Left lung (tissue), 10 donors: ENCODE measurements around the gene MICAL3. TPM values are rescaled to one million over a fixed set of nuclear protein-coding genes. Genes with fewer than 3 reads are reported as not detected.

Experiments used
- ATAC-seq: fragments of 200-7000 bp; cut with Tn5 transposase; one replicate; pipeline ENCODE4 v1.9.1; 2020; ENCODE audit warnings: moderate library complexity
- DNase-seq, 4 donors: peaks; one replicate each; pipeline ENCODE4 v3.0.0-alpha.2; 2013 to 2020
- H3K27ac ChIP-seq, 2 donors: fragments of 200-600 bp; sonication (generic) in 1 of 2; one replicate each; pipeline versions ENCODE4 v1.5.0 to v1.8.0; 2020 to 2021
- H3K27me3 ChIP-seq, 2 donors: fragments of 200-600 bp; sonication (generic) in 1 of 2; one replicate each; pipeline versions ENCODE4 v1.5.0 to v1.8.0; 2020 to 2021
- H3K36me3 ChIP-seq, 2 donors: fragments of 200-600 bp; sonication (generic) in 1 of 2; one replicate each; pipeline versions ENCODE4 v1.5.0 to v1.8.0; 2020 to 2021
- H3K4me1 ChIP-seq, 2 donors: fragments of 200-600 bp; one replicate each; pipeline ENCODE4 v1.8.0; 2021
- H3K4me3 ChIP-seq, 2 donors: fragments of 200-600 bp; sonication (generic) in 1 of 2; one replicate each; pipeline versions ENCODE4 v1.5.0 to v1.8.0; 2020 to 2021; ENCODE audit warnings: mild to moderate bottlenecking in 1 of 2
- H3K9me3 ChIP-seq, 2 donors: fragments of 200-600 bp; sonication (generic) in 1 of 2; one replicate each; pipeline versions ENCODE4 v1.5.0 to v1.8.0; 2020 to 2021
- CTCF ChIP-seq, 2 donors: fragments of 200-600 bp; sonication (generic) in 1 of 2; IDR thresholded peaks; one replicate each; pipeline versions ENCODE4 v1.5.0 to v1.8.0; 2021; ENCODE audit warnings: antibody characterized with exemption in 2 of 2
- intact Hi-C, 2 donors: fragments of 100-400 bp; cut with DNase I; formaldehyde crosslinking; loops; one replicate each; pipeline versions ENCODE4 v1.11.2 to v1.14.2; 2022
- polyA plus RNA-seq, 6 donors: library from polyadenylated mRNA; unstranded; fragments of 120-200 nt; gene quantifications; one replicate each; pipeline ENCODE4 v1.2.1, GENCODE V29; 2013; ENCODE audit not compliant: insufficient read length in 6 of 6
- total RNA-seq, 2 donors: library from RNA; stranded (reverse); fragmentation: NEBNext Ultra II Directional; extraction: Animal tissue kit (Norgen Biotek cat#: 25700); gene quantifications; one replicate each; pipeline ENCODE4 v1.2.1, GENCODE V29; 2021
- donor health status: DM: no; HTN: yes; CAD: no.
- donor health status: DM: no; HTN: no; CAD: no.

Gene MICAL3
- total and polyA plus RNA-seq, 8 donors, result 24.9 to 64.8 (median 56.2) TPM

GRCh38 chr22:17838180-17838865, 186.0 kb downstream of the MICAL3 start:
- Histone ChIP-seq H3K4me1 (no peaks in the 10 kb centered on the region), H3K27ac (no peak overlapping the region), H3K4me3 (no peak overlapping the region), H3K9me3 (no peaks in the 10 kb centered on the region), H3K36me3 (peaks cover 0 to 13% of the 10 kb centered on the region in 2 donors), H3K27me3 (no peaks in the 10 kb centered on the region)
- ATAC-seq (no peak), DNase-seq (no peak)
- intact Hi-C loops, result no loop called here
- no peak for TF ChIP-seq CTCF (IDR thresholded peaks at IDR 0.05)

- no peak overlapping the region for H3K4me3 ChIP-seq
- H3K9me3 ChIP-seq, result no peaks in the 10 kb centered on the region
- TF ChIP-seq CTCF (IDR thresholded peaks at IDR 0.05), result no peak
- intact Hi-C loops, result no loop called here
- no peaks in the 10 kb centered on the region for H3K27me3 ChIP-seq
- peak in 1 of 4 donors; percentile 44 for DNase-seq
- H3K4me1 ChIP-seq, result no peaks in the 10 kb centered on the region
- H3K27ac ChIP-seq, result no peak overlapping the region
- H3K36me3 ChIP-seq, result peaks cover 0 to 13% of the 10 kb centered on the region in 2 donors
- peak; percentile 78 for ATAC-seq
These were observed 187.2 kb downstream of the MICAL3 start for GRCh38 chr22:17836992-17837742.

- DNase-seq, result no peak
- intact Hi-C loops, result no loop called here
- Histone ChIP-seq H3K27ac (no peak overlapping the region), H3K4me3 (no peak overlapping the region), H3K9me3 (no peaks in the 10 kb centered on the region), H3K36me3 (no peaks in the 10 kb centered on the region), H3K4me1 (no peaks in the 10 kb centered on the region), H3K27me3 (peaks cover 0 to 5% of the 10 kb centered on the region in 2 donors)
- no peak for ATAC-seq
- TF ChIP-seq CTCF (IDR thresholded peaks at IDR 0.05), result no peak
These were observed 189.1 kb downstream of the MICAL3 start for GRCh38 chr22:17835256-17835655.

GRCh38 chr22:17833489-17833888, 190.9 kb downstream of the MICAL3 start:
- H3K27ac ChIP-seq, result no peak overlapping the region
- intact Hi-C loops, result loop anchor here in 1 of 2 donors (5.0 kb wide), 1 partner anchor 244 kb away; the partner anchor contains the start of gene PEX26
- H3K4me1 ChIP-seq, result no peaks in the 10 kb centered on the region
- DNase-seq, result no peak
- no peaks in the 10 kb centered on the region for H3K9me3 ChIP-seq
- peaks cover 0 to 5% of the 10 kb centered on the region in 2 donors for H3K27me3 ChIP-seq
- ATAC-seq, result no peak
- TF ChIP-seq CTCF (IDR thresholded peaks at IDR 0.05), result no peak
- H3K36me3 ChIP-seq, result no peaks in the 10 kb centered on the region
- no peak overlapping the region for H3K4me3 ChIP-seq

- Histone ChIP-seq H3K27me3 (peaks cover 0 to 5% of the 10 kb centered on the region in 2 donors), H3K4me3 (no peak overlapping the region), H3K4me1 (no peaks in the 10 kb centered on the region), H3K9me3 (no peaks in the 10 kb centered on the region), H3K36me3 (no peaks in the 10 kb centered on the region), H3K27ac (no peak overlapping the region)
- TF ChIP-seq CTCF (IDR thresholded peaks at IDR 0.05), result no peak
- intact Hi-C loops, result loop anchor here in 1 of 2 donors (5.0 kb wide), 1 partner anchor 245 kb away; the partner anchor contains the start of gene PEX26
- DNase-seq (no peak), ATAC-seq (no peak)
These were observed 191.7 kb downstream of the MICAL3 start for GRCh38 chr22:17832665-17833064.
